WTC11 (cell line): Measurements from ENCODE around the gene EXOC3L2. TPM values are rescaled to one million over a fixed set of nuclear protein-coding genes. Genes with fewer than 3 reads are reported as not detected.

Experiments
- ATAC-seq: fragments of 200-7000 bp; cut with Tn5 transposase; 2 replicates; pipeline ENCODE4 v1.10.0; 2021; ENCODE audit warnings: mild to moderate bottlenecking, moderate library complexity
- CTCF ChIA-PET: fragments of 300-600 bp; sonication (Branson Sonifier 250); formaldehyde crosslinking; loops from one replicate; lab custom pipeline; 2021; ENCODE audit warnings: antibody characterized with exemption; lab: Charles Lee
- POLR2A ChIA-PET: fragments of 350-600 bp; sonication (Branson Sonifier 250); formaldehyde crosslinking; loops from one replicate; lab custom pipeline; 2021; ENCODE audit warnings: antibody characterized with exemption; lab: Charles Lee
- DNase-seq: peaks from one replicate; pipeline ENCODE4 v3.0.0; 2021; ENCODE audit warnings: low spot score
- H3K27ac Mint-ChIP-seq: 2 replicates; pipeline ENCODE4 v1.8.0; 2021; ENCODE audit warnings: mixed read lengths
- H3K27me3 Mint-ChIP-seq: 2 replicates; pipeline ENCODE4 v1.8.0; 2021; ENCODE audit warnings: low read depth, mild to moderate bottlenecking, moderate library complexity, mixed read lengths
- H3K36me3 Mint-ChIP-seq: 2 replicates; pipeline ENCODE4 v1.8.0; 2021; ENCODE audit warnings: mixed read lengths
- H3K4me1 Mint-ChIP-seq: 2 replicates; pipeline ENCODE4 v1.8.0; 2022; ENCODE audit warnings: mixed read lengths
- H3K4me3 Mint-ChIP-seq: 2 replicates; pipeline ENCODE4 v1.8.0; 2021; ENCODE audit warnings: mild to moderate bottlenecking, moderate library complexity, mixed read lengths
- H3K9me3 Mint-ChIP-seq: 2 replicates; pipeline ENCODE4 v1.8.0; 2021; ENCODE audit warnings: mixed read lengths
- CBFB ChIP-seq: sonication (generic); formaldehyde crosslinking; IDR thresholded peaks from 2 replicates; pipeline ENCODE4 v1.8.1; 2022; ENCODE audit warnings: mild to moderate bottlenecking, low read depth, missing genetic modification reagents
- GTF2I ChIP-seq: fragments of 250-450 bp; sonication (Bioruptor Pico); conservative IDR thresholded peaks from 2 replicates; pipeline ENCODE4 v1.4.0; 2021; ENCODE audit warnings: mild to moderate bottlenecking
- NR3C1 ChIP-seq: sonication (generic); formaldehyde crosslinking; conservative IDR thresholded peaks from 2 replicates; pipeline ENCODE4 v1.8.1; 2023; ENCODE audit warnings: low read depth, mild to moderate bottlenecking, missing genetic modification reagents
- RELA ChIP-seq: sonication (generic); formaldehyde crosslinking; IDR thresholded peaks from 2 replicates; pipeline ENCODE4 v1.8.1; 2022; ENCODE audit warnings: missing genetic modification reagents, mild to moderate bottlenecking, borderline replicate concordance
- TEAD1 ChIP-seq: sonication (generic); formaldehyde crosslinking; IDR thresholded peaks from 2 replicates; pipeline ENCODE4 v1.8.0; 2022; ENCODE audit warnings: mild to moderate bottlenecking, missing genetic modification reagents
- TP53 ChIP-seq: sonication (generic); formaldehyde crosslinking; IDR thresholded peaks from 2 replicates; pipeline ENCODE4 v1.8.1; 2023; ENCODE audit warnings: mild to moderate bottlenecking, missing genetic modification reagents
- total RNA-seq: library from RNA; stranded (reverse); gene quantifications from 3 replicates; pipeline ENCODE4 v1.2.3, GENCODE V29; 2021
- TF ChIP-seq, protein P1 (sequence below): sonication (generic); formaldehyde crosslinking; IDR thresholded peaks from 2 replicates; pipeline ENCODE4 v1.8.0; 2022; ENCODE audit warnings: mild to moderate bottlenecking, missing genetic modification reagents
- TF ChIP-seq, protein P2 (sequence below): sonication (generic); formaldehyde crosslinking; conservative IDR thresholded peaks from 2 replicates; pipeline ENCODE4 v1.8.1; 2022; ENCODE audit warnings: mild to moderate bottlenecking, missing genetic modification reagents
- TF ChIP-seq, protein P3 (sequence below): fragments of 250-450 bp; sonication (Bioruptor Pico); IDR thresholded peaks from 2 replicates; pipeline ENCODE4 v1.9.0; 2021; ENCODE audit warnings: mild to moderate bottlenecking, borderline replicate concordance
- TF ChIP-seq, protein P4 (sequence below): sonication (generic); formaldehyde crosslinking; IDR thresholded peaks from 2 replicates; pipeline ENCODE4 v1.8.0; 2023; ENCODE audit warnings: mild to moderate bottlenecking, missing genetic modification reagents
- TF ChIP-seq, protein P5 (sequence below): sonication (generic); formaldehyde crosslinking; IDR thresholded peaks from 2 replicates; pipeline ENCODE4 v1.8.0; 2022; ENCODE audit warnings: missing genetic modification reagents
- TF ChIP-seq, protein P6 (sequence below): sonication (generic); formaldehyde crosslinking; conservative IDR thresholded peaks from 2 replicates; pipeline ENCODE4 v1.8.1; 2023; ENCODE audit warnings: mild to moderate bottlenecking, low read depth, missing genetic modification reagents, moderate library complexity
- TF ChIP-seq, protein P7 (sequence below): fragments of 250-450 bp; sonication (Bioruptor Pico); IDR thresholded peaks from 2 replicates; pipeline ENCODE4 v1.9.0; 2021; ENCODE audit warnings: mild to moderate bottlenecking
- TF ChIP-seq, protein P8 (sequence below): sonication (generic); formaldehyde crosslinking; IDR thresholded peaks from 2 replicates; pipeline ENCODE4 v1.8.1; 2022; ENCODE audit warnings: mild to moderate bottlenecking, moderate library complexity, missing genetic modification reagents

EXOC3L2 gene
- total RNA-seq, 1 experiment from 2014 or later, result 2.7 TPM

DNA sequence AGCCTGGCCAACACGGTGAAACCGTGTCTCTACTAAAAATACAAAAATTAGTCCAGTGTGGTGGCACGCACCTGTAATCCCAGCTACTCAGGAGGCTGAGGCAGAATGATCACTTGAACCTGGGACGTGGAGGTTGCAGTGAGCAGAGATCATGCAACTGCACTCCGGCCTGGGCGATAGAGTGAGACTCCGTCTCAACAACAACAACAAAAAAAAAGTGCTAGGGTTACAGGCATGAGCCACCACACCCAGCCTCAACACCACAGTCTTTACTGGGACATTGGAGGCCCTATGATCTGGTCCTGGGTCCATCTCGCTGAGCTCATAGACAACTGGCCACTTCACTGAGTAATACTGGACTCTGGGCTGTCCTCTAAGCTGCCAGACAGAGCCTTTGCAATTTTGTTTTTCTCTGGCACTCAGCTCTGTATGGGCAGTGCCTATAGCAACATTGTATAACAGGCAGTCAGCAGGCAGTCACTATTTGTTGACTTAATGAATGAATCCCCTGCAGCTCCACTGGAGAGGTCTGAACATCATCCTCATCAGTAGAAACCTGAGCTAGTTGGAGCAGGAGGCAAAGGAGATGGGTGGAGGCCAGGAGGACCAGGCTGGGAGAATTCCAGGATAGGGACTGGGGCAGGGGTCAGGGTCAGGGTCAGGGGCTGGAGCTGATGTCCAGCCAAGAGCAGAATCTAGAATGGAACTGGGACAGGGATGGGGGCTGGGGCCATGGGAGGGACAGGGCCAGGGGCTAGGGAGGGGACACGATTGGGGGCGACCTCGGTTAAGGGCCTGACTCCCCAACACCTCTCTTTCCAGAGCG is 58.5 kb downstream of the EXOC3L2 start:
- no peaks in the 10 kb centered on the region for H3K9me3 Mint-ChIP-seq
- no peak overlapping the region for H3K4me3 Mint-ChIP-seq
- ChIA-PET CTCF (interaction anchor here (0.6 to 2.9 kb wide), 36 partner anchors 8 to 197 kb away, joined by 3 to 49 read pairs (median 4); partner anchors contain the start of genes BLOC1S3, NKPD1 and TRAPPC6A), POLR2A (interaction anchor here (0.6 to 1.3 kb wide), 3 partner anchors 8 to 516 kb away, joined by 3 to 12 read pairs (median 6); partner anchors contain the start of genes BLOC1S3 and TRAPPC6A)
- no peaks in the 10 kb centered on the region for H3K4me1 Mint-ChIP-seq
- peak overlapping the region; percentile 27; the same call in 1 of the 2 replicates for H3K27ac Mint-ChIP-seq
- no peaks in the 10 kb centered on the region for H3K36me3 Mint-ChIP-seq
- ATAC-seq (no peak), DNase-seq (no peak)
- peaks cover 9% of the 10 kb centered on the region; the same call in 1 of the 2 replicates for H3K27me3 Mint-ChIP-seq
- TF ChIP-seq, protein P1, sequence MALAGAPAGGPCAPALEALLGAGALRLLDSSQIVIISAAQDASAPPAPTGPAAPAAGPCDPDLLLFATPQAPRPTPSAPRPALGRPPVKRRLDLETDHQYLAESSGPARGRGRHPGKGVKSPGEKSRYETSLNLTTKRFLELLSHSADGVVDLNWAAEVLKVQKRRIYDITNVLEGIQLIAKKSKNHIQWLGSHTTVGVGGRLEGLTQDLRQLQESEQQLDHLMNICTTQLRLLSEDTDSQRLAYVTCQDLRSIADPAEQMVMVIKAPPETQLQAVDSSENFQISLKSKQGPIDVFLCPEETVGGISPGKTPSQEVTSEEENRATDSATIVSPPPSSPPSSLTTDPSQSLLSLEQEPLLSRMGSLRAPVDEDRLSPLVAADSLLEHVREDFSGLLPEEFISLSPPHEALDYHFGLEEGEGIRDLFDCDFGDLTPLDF, result no peak
- TF ChIP-seq TP53 (CRISPR knock-in tag), result no peak
- TF ChIP-seq, protein P2, sequence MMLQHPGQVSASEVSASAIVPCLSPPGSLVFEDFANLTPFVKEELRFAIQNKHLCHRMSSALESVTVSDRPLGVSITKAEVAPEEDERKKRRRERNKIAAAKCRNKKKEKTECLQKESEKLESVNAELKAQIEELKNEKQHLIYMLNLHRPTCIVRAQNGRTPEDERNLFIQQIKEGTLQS (CRISPR knock-in tag), result no peak
- TF ChIP-seq, protein P3, sequence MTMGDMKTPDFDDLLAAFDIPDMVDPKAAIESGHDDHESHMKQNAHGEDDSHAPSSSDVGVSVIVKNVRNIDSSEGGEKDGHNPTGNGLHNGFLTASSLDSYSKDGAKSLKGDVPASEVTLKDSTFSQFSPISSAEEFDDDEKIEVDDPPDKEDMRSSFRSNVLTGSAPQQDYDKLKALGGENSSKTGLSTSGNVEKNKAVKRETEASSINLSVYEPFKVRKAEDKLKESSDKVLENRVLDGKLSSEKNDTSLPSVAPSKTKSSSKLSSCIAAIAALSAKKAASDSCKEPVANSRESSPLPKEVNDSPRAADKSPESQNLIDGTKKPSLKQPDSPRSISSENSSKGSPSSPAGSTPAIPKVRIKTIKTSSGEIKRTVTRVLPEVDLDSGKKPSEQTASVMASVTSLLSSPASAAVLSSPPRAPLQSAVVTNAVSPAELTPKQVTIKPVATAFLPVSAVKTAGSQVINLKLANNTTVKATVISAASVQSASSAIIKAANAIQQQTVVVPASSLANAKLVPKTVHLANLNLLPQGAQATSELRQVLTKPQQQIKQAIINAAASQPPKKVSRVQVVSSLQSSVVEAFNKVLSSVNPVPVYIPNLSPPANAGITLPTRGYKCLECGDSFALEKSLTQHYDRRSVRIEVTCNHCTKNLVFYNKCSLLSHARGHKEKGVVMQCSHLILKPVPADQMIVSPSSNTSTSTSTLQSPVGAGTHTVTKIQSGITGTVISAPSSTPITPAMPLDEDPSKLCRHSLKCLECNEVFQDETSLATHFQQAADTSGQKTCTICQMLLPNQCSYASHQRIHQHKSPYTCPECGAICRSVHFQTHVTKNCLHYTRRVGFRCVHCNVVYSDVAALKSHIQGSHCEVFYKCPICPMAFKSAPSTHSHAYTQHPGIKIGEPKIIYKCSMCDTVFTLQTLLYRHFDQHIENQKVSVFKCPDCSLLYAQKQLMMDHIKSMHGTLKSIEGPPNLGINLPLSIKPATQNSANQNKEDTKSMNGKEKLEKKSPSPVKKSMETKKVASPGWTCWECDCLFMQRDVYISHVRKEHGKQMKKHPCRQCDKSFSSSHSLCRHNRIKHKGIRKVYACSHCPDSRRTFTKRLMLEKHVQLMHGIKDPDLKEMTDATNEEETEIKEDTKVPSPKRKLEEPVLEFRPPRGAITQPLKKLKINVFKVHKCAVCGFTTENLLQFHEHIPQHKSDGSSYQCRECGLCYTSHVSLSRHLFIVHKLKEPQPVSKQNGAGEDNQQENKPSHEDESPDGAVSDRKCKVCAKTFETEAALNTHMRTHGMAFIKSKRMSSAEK (CRISPR knock-in tag), result no peak
- no peak for TF ChIP-seq NR3C1
- no peak for TF ChIP-seq CBFB (CRISPR knock-in tag)
- TF ChIP-seq, protein P4, sequence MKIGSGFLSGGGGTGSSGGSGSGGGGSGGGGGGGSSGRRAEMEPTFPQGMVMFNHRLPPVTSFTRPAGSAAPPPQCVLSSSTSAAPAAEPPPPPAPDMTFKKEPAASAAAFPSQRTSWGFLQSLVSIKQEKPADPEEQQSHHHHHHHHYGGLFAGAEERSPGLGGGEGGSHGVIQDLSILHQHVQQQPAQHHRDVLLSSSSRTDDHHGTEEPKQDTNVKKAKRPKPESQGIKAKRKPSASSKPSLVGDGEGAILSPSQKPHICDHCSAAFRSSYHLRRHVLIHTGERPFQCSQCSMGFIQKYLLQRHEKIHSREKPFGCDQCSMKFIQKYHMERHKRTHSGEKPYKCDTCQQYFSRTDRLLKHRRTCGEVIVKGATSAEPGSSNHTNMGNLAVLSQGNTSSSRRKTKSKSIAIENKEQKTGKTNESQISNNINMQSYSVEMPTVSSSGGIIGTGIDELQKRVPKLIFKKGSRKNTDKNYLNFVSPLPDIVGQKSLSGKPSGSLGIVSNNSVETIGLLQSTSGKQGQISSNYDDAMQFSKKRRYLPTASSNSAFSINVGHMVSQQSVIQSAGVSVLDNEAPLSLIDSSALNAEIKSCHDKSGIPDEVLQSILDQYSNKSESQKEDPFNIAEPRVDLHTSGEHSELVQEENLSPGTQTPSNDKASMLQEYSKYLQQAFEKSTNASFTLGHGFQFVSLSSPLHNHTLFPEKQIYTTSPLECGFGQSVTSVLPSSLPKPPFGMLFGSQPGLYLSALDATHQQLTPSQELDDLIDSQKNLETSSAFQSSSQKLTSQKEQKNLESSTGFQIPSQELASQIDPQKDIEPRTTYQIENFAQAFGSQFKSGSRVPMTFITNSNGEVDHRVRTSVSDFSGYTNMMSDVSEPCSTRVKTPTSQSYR, result no peak
- TF ChIP-seq RELA (CRISPR knock-in tag), result no peak
- TF ChIP-seq, protein P5, sequence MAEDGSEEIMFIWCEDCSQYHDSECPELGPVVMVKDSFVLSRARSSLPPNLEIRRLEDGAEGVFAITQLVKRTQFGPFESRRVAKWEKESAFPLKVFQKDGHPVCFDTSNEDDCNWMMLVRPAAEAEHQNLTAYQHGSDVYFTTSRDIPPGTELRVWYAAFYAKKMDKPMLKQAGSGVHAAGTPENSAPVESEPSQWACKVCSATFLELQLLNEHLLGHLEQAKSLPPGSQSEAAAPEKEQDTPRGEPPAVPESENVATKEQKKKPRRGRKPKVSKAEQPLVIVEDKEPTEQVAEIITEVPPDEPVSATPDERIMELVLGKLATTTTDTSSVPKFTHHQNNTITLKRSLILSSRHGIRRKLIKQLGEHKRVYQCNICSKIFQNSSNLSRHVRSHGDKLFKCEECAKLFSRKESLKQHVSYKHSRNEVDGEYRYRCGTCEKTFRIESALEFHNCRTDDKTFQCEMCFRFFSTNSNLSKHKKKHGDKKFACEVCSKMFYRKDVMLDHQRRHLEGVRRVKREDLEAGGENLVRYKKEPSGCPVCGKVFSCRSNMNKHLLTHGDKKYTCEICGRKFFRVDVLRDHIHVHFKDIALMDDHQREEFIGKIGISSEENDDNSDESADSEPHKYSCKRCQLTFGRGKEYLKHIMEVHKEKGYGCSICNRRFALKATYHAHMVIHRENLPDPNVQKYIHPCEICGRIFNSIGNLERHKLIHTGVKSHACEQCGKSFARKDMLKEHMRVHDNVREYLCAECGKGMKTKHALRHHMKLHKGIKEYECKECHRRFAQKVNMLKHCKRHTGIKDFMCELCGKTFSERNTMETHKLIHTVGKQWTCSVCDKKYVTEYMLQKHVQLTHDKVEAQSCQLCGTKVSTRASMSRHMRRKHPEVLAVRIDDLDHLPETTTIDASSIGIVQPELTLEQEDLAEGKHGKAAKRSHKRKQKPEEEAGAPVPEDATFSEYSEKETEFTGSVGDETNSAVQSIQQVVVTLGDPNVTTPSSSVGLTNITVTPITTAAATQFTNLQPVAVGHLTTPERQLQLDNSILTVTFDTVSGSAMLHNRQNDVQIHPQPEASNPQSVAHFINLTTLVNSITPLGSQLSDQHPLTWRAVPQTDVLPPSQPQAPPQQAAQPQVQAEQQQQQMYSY (CRISPR knock-in tag), result no peak
- TF ChIP-seq, protein P6, sequence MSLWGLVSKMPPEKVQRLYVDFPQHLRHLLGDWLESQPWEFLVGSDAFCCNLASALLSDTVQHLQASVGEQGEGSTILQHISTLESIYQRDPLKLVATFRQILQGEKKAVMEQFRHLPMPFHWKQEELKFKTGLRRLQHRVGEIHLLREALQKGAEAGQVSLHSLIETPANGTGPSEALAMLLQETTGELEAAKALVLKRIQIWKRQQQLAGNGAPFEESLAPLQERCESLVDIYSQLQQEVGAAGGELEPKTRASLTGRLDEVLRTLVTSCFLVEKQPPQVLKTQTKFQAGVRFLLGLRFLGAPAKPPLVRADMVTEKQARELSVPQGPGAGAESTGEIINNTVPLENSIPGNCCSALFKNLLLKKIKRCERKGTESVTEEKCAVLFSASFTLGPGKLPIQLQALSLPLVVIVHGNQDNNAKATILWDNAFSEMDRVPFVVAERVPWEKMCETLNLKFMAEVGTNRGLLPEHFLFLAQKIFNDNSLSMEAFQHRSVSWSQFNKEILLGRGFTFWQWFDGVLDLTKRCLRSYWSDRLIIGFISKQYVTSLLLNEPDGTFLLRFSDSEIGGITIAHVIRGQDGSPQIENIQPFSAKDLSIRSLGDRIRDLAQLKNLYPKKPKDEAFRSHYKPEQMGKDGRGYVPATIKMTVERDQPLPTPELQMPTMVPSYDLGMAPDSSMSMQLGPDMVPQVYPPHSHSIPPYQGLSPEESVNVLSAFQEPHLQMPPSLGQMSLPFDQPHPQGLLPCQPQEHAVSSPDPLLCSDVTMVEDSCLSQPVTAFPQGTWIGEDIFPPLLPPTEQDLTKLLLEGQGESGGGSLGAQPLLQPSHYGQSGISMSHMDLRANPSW (CRISPR knock-in tag), result no peak
- no peak for TF ChIP-seq GTF2I
- TF ChIP-seq, protein P7, sequence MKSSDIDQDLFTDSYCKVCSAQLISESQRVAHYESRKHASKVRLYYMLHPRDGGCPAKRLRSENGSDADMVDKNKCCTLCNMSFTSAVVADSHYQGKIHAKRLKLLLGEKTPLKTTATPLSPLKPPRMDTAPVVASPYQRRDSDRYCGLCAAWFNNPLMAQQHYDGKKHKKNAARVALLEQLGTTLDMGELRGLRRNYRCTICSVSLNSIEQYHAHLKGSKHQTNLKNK (CRISPR knock-in tag), result no peak
- TF ChIP-seq TEAD1, result no peak
- TF ChIP-seq, protein P8, sequence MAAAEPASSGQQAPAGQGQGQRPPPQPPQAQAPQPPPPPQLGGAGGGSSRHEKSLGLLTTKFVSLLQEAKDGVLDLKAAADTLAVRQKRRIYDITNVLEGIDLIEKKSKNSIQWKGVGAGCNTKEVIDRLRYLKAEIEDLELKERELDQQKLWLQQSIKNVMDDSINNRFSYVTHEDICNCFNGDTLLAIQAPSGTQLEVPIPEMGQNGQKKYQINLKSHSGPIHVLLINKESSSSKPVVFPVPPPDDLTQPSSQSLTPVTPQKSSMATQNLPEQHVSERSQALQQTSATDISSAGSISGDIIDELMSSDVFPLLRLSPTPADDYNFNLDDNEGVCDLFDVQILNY (CRISPR knock-in tag), result no peak
